WTC11 (cell line): ENCODE data around the gene AMOTL1. TPM values are rescaled to one million over a fixed set of nuclear protein-coding genes. Genes with fewer than 3 reads are reported as not detected.

ENCODE experiments used
- ATAC-seq: fragments of 200-7000 bp; cut with Tn5 transposase; 2 replicates; pipeline ENCODE4 v1.10.0; 2021; ENCODE audit warnings: mild to moderate bottlenecking, moderate library complexity
- CTCF ChIA-PET: fragments of 300-600 bp; sonication (Branson Sonifier 250); formaldehyde crosslinking; loops from one replicate; lab custom pipeline; 2021; ENCODE audit warnings: antibody characterized with exemption; lab: Charles Lee
- POLR2A ChIA-PET: fragments of 350-600 bp; sonication (Branson Sonifier 250); formaldehyde crosslinking; loops from one replicate; lab custom pipeline; 2021; ENCODE audit warnings: antibody characterized with exemption; lab: Charles Lee
- DNase-seq: peaks from one replicate; pipeline ENCODE4 v3.0.0; 2021; ENCODE audit warnings: low spot score
- H3K27ac Mint-ChIP-seq: 2 replicates; pipeline ENCODE4 v1.8.0; 2021; ENCODE audit warnings: mixed read lengths
- H3K27me3 Mint-ChIP-seq: 2 replicates; pipeline ENCODE4 v1.8.0; 2021; ENCODE audit warnings: low read depth, mild to moderate bottlenecking, moderate library complexity, mixed read lengths
- H3K36me3 Mint-ChIP-seq: 2 replicates; pipeline ENCODE4 v1.8.0; 2021; ENCODE audit warnings: mixed read lengths
- H3K4me1 Mint-ChIP-seq: 2 replicates; pipeline ENCODE4 v1.8.0; 2022; ENCODE audit warnings: mixed read lengths
- H3K4me3 Mint-ChIP-seq: 2 replicates; pipeline ENCODE4 v1.8.0; 2021; ENCODE audit warnings: mild to moderate bottlenecking, moderate library complexity, mixed read lengths
- H3K9me3 Mint-ChIP-seq: 2 replicates; pipeline ENCODE4 v1.8.0; 2021; ENCODE audit warnings: mixed read lengths
- FOXP1 ChIP-seq: sonication (generic); formaldehyde crosslinking; IDR thresholded peaks from 2 replicates; pipeline ENCODE4 v1.8.0; 2022; ENCODE audit warnings: missing genetic modification reagents, mild to moderate bottlenecking, moderate library complexity, borderline replicate concordance
- IRF2 ChIP-seq: sonication (generic); formaldehyde crosslinking; IDR thresholded peaks from 2 replicates; pipeline ENCODE4 v1.8.0; 2022; ENCODE audit warnings: low read depth, missing genetic modification reagents, borderline replicate concordance
- JAZF1 ChIP-seq: fragments of 250-450 bp; sonication (Bioruptor Pico); IDR thresholded peaks from 2 replicates; pipeline ENCODE4 v1.9.0; 2021; ENCODE audit warnings: moderate library complexity, mild to moderate bottlenecking, inconsistent platforms
- JUN ChIP-seq: sonication (generic); formaldehyde crosslinking; IDR thresholded peaks from 2 replicates; pipeline ENCODE4 v1.8.0; 2023; ENCODE audit warnings: mild to moderate bottlenecking, missing genetic modification reagents
- MXD4 ChIP-seq: fragments of 250-450 bp; sonication (Bioruptor Pico); IDR thresholded peaks from 2 replicates; pipeline ENCODE4 v1.8.0; 2021; ENCODE audit warnings: mild to moderate bottlenecking, moderate library complexity, borderline replicate concordance
- NR3C1 ChIP-seq: sonication (generic); formaldehyde crosslinking; conservative IDR thresholded peaks from 2 replicates; pipeline ENCODE4 v1.8.1; 2023; ENCODE audit warnings: low read depth, mild to moderate bottlenecking, missing genetic modification reagents
- PRRX2 ChIP-seq: fragments of 250-450 bp; sonication (Bioruptor Pico); IDR thresholded peaks from 2 replicates; pipeline ENCODE4 v1.8.0; 2021; ENCODE audit warnings: mild to moderate bottlenecking
- RELA ChIP-seq: sonication (generic); formaldehyde crosslinking; IDR thresholded peaks from 2 replicates; pipeline ENCODE4 v1.8.1; 2022; ENCODE audit warnings: missing genetic modification reagents, mild to moderate bottlenecking, borderline replicate concordance
- SMAD3 ChIP-seq: sonication (generic); formaldehyde crosslinking; IDR thresholded peaks from 2 replicates; pipeline ENCODE4 v1.8.0; 2022; ENCODE audit warnings: missing genetic modification reagents, mild to moderate bottlenecking, borderline replicate concordance
- SOX15 ChIP-seq: fragments of 250-450 bp; sonication (Bioruptor Pico); IDR thresholded peaks from 2 replicates; pipeline ENCODE4 v1.9.0; 2021; ENCODE audit warnings: mild to moderate bottlenecking
- TCF7 ChIP-seq: sonication (generic); formaldehyde crosslinking; IDR thresholded peaks from 2 replicates; pipeline ENCODE4 v1.8.0; 2022; ENCODE audit warnings: mild to moderate bottlenecking, low read depth, missing genetic modification reagents, moderate library complexity
- TEAD1 ChIP-seq: sonication (generic); formaldehyde crosslinking; IDR thresholded peaks from 2 replicates; pipeline ENCODE4 v1.8.0; 2022; ENCODE audit warnings: mild to moderate bottlenecking, missing genetic modification reagents
- ZBTB21 ChIP-seq: sonication (generic); formaldehyde crosslinking; IDR thresholded peaks from 2 replicates; pipeline ENCODE4 v1.8.1; 2023; ENCODE audit warnings: mild to moderate bottlenecking, missing genetic modification reagents, borderline replicate concordance
- total RNA-seq: library from RNA; stranded (reverse); gene quantifications from 3 replicates; pipeline ENCODE4 v1.2.3, GENCODE V29; 2021
- TF ChIP-seq, protein P1 (sequence below): sonication (generic); formaldehyde crosslinking; conservative IDR thresholded peaks from 2 replicates; pipeline ENCODE4 v1.8.1; 2023; ENCODE audit warnings: mild to moderate bottlenecking, low read depth, missing genetic modification reagents, moderate library complexity
- TF ChIP-seq, protein P2 (sequence below): sonication (generic); formaldehyde crosslinking; IDR thresholded peaks from 2 replicates; pipeline ENCODE4 v1.8.0; 2023; ENCODE audit warnings: missing genetic modification reagents
- TF ChIP-seq, protein P3 (sequence below): sonication (generic); formaldehyde crosslinking; IDR thresholded peaks from 2 replicates; pipeline ENCODE4 v1.8.0; 2022; ENCODE audit warnings: mild to moderate bottlenecking, missing genetic modification reagents
- TF ChIP-seq, protein P4 (sequence below): sonication (generic); formaldehyde crosslinking; conservative IDR thresholded peaks from 2 replicates; pipeline ENCODE4 v1.8.1; 2022; ENCODE audit warnings: mild to moderate bottlenecking, missing genetic modification reagents
- TF ChIP-seq, protein P5 (sequence below): sonication (generic); formaldehyde crosslinking; IDR thresholded peaks from 2 replicates; pipeline ENCODE4 v1.8.1; 2022; ENCODE audit warnings: mild to moderate bottlenecking, missing genetic modification reagents, moderate library complexity, borderline replicate concordance
- TF ChIP-seq, protein P6 (sequence below): fragments of 250-450 bp; sonication (Bioruptor Pico); IDR thresholded peaks from 2 replicates; pipeline ENCODE4 v1.9.0; 2021; ENCODE audit warnings: moderate library complexity, mild to moderate bottlenecking, inconsistent platforms, borderline replicate concordance

The AMOTL1 gene
- total RNA-seq, 1 experiment from 2014 or later = 39.8 TPM

DNA sequence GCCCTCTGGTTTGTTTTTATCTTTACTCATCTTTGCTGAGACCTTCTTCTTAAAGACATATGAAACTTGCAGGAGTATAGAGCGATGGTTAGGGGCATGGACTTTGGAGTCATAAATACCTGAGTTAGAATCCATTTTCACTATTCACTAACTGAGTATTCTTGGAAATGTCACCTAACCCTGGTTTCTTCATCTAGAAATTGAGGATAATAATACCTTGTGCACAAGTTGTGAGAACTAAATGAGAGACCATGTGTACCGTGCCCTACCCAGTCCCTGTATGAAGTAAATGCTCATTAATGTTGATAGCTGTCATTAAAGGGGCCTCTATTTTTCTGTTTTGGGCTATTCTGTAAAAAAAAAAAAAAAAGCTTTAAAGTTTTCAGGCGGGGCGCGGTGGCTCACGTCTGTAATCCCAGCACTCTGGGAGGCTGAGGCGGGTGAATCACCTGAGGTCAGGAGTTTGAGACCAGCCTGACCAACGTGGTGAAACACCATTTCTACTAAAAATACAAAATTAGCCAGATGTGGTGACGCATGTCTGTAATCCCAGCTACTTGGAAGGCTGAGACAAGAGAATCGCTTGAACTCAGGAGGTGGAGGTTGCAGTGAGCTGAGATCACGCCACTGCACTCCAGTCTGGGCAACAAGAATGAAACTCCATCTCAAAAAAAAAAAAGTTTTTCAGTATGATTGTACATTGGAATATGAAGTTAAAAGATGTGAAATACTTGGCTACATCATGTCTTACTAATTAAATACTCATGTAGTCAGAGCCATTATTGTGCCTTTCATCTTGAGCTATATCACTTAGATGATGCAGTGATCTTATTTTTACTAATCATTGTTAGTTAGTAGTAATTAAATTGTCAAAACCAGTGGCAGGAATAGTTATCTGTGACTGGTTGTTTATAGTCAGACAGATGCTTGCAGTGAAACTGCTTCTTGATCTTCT lies 95.0 kb downstream of the AMOTL1 start:
- Mint-ChIP-seq H3K27ac (no peak overlapping the region), H3K4me1 (peaks cover 20% of the 10 kb centered on the region), H3K4me3 (no peak overlapping the region), H3K27me3 (no peaks in the 10 kb centered on the region), H3K36me3 (peaks cover 54% of the 10 kb centered on the region), H3K9me3 (no peaks in the 10 kb centered on the region)
- POLR2A ChIA-PET = no interaction called here
- CTCF ChIA-PET = no interaction called here
- ATAC-seq = no peak
- TF ChIP-seq TEAD1 (no peak), JAZF1 (no peak), MXD4 (CRISPR knock-in tag) (no peak), ZBTB21 (CRISPR knock-in tag) (no peak), NR3C1 (no peak), TCF7 (CRISPR knock-in tag) (no peak)
- TF ChIP-seq, protein P1, sequence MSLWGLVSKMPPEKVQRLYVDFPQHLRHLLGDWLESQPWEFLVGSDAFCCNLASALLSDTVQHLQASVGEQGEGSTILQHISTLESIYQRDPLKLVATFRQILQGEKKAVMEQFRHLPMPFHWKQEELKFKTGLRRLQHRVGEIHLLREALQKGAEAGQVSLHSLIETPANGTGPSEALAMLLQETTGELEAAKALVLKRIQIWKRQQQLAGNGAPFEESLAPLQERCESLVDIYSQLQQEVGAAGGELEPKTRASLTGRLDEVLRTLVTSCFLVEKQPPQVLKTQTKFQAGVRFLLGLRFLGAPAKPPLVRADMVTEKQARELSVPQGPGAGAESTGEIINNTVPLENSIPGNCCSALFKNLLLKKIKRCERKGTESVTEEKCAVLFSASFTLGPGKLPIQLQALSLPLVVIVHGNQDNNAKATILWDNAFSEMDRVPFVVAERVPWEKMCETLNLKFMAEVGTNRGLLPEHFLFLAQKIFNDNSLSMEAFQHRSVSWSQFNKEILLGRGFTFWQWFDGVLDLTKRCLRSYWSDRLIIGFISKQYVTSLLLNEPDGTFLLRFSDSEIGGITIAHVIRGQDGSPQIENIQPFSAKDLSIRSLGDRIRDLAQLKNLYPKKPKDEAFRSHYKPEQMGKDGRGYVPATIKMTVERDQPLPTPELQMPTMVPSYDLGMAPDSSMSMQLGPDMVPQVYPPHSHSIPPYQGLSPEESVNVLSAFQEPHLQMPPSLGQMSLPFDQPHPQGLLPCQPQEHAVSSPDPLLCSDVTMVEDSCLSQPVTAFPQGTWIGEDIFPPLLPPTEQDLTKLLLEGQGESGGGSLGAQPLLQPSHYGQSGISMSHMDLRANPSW (CRISPR knock-in tag) = no peak
- TF ChIP-seq, protein P2, sequence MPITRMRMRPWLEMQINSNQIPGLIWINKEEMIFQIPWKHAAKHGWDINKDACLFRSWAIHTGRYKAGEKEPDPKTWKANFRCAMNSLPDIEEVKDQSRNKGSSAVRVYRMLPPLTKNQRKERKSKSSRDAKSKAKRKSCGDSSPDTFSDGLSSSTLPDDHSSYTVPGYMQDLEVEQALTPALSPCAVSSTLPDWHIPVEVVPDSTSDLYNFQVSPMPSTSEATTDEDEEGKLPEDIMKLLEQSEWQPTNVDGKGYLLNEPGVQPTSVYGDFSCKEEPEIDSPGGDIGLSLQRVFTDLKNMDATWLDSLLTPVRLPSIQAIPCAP (CRISPR knock-in tag) = no peak
- TF ChIP-seq, protein P3, sequence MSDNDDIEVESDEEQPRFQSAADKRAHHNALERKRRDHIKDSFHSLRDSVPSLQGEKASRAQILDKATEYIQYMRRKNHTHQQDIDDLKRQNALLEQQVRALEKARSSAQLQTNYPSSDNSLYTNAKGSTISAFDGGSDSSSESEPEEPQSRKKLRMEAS = no peak
- TF ChIP-seq, protein P4, sequence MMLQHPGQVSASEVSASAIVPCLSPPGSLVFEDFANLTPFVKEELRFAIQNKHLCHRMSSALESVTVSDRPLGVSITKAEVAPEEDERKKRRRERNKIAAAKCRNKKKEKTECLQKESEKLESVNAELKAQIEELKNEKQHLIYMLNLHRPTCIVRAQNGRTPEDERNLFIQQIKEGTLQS (CRISPR knock-in tag) = no peak
- DNase-seq = no peak

DNA sequence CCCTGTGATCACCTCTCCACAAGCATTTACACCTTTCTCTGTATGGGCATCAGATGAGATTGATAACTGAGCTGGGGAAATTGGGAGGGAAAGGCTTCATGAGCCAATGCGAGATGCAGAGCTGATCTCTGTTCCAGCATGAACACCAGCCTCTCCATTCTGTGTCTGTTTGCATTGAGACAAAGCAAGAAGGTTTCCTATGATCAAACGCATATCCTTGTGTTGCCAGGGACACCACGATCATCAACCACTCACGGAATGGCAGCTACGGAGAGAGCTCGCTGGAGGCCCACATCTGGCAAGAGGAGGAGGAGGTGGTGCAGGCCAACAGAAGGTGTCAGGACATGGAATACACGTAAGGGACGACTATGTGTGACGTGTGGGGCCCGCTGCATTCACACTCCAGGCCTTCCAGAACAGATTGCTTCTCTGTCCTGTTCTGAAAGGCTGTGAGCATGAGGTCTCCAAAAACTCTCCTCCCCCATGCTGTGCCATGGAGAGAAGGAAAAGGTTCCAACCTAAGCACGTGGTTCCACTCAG lies 96.4 kb downstream of the AMOTL1 start:
- TF ChIP-seq NR3C1 (no peak), PRRX2 (CRISPR knock-in tag) (no peak)
- TF ChIP-seq, protein P3 = no peak
- Mint-ChIP-seq H3K4me3 (no peak overlapping the region), H3K27ac (no peak overlapping the region), H3K4me1 (peaks cover 20% of the 10 kb centered on the region), H3K36me3 (peaks cover 54% of the 10 kb centered on the region), H3K27me3 (no peaks in the 10 kb centered on the region), H3K9me3 (no peaks in the 10 kb centered on the region)
- DNase-seq (no peak), ATAC-seq (no peak)
- ChIA-PET POLR2A (no interaction called here), CTCF (no interaction called here)

DNA sequence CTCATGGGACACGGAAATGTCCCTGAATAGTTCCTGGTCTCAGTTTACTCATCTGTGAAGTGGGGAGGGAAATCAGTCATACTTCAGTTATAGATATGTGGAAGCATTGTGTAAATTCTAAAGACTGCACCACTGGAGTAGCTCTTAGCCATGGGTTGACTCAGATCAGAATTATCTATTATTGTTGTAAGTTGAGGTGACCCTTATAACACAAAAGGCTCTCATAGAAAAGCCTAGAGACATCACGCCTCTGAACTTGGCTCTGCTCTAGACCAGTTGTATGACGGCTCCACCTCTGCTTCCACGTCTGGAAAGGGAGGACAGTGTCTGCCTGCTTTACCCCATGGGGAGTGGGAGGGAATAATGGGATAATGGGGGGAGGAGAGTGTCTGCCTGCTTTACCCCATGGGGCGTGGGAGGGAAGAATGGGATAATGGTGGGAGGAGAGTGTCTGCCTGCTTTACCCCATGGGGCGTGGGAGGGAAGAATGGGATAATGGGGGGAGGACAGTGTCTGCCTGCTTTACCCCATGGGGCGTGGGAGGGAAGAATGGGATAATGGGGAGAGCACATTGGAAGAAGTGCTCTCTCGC lies 98.2 kb downstream of the AMOTL1 start:
- Mint-ChIP-seq H3K4me1 (peaks cover 20% of the 10 kb centered on the region), H3K27ac (peak overlapping the region; percentile 15; the same call in 1 of the 2 replicates), H3K4me3 (no peak overlapping the region), H3K36me3 (peaks cover 57% of the 10 kb centered on the region), H3K27me3 (no peaks in the 10 kb centered on the region), H3K9me3 (no peaks in the 10 kb centered on the region)
- DNase-seq (no peak), ATAC-seq (no peak)
- POLR2A ChIA-PET = no interaction called here
- CTCF ChIA-PET = no interaction called here
- TF ChIP-seq FOXP1 (CRISPR knock-in tag) (no peak), SMAD3 (no peak), SOX15 (no peak), RELA (CRISPR knock-in tag) (no peak), JUN (CRISPR knock-in tag) (no peak), IRF2 (CRISPR knock-in tag) (no peak)
- TF ChIP-seq, protein P5, sequence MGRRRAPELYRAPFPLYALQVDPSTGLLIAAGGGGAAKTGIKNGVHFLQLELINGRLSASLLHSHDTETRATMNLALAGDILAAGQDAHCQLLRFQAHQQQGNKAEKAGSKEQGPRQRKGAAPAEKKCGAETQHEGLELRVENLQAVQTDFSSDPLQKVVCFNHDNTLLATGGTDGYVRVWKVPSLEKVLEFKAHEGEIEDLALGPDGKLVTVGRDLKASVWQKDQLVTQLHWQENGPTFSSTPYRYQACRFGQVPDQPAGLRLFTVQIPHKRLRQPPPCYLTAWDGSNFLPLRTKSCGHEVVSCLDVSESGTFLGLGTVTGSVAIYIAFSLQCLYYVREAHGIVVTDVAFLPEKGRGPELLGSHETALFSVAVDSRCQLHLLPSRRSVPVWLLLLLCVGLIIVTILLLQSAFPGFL (CRISPR knock-in tag) = no peak
- TF ChIP-seq, protein P6, sequence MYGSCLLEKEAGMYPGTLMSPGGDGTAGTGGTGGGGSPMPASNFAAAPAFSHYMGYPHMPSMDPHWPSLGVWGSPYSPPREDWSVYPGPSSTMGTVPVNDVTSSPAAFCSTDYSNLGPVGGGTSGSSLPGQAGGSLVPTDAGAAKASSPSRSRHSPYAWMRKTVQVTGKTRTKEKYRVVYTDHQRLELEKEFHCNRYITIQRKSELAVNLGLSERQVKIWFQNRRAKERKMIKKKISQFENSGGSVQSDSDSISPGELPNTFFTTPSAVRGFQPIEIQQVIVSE (CRISPR knock-in tag) = no peak
- TF ChIP-seq, protein P1 (CRISPR knock-in tag) = no peak
